HepG2 (cell line): ENCODE data around the gene XRCC5. TPM values are rescaled to one million over a fixed set of nuclear protein-coding genes. Genes with fewer than 3 reads are reported as not detected.

Experiments
- ATAC-seq: fragments of 200-7000 bp; cut with Tn5 transposase; 3 replicates; pipeline ENCODE4 v1.9.1; 2020; ENCODE audit warnings: mild to moderate bottlenecking, moderate library complexity
- BruUV-seq: library from RNA; stranded (reverse); fragments of 400-500 nt; replicated peaks from 2 replicates; lab custom pipeline; 2021; lab: Mats Ljungman, UMichigan
- CTCF ChIA-PET: fragments of 300-600 bp; formaldehyde crosslinking; extraction: SDS; loops from one replicate; lab custom pipeline; 2021; ENCODE audit warnings: low total read pairs, inconsistent platforms, low intra/inter-chr PET ratio; lab: Yijun Ruan, JAX
- POLR2A ChIA-PET: fragments of 350-600 bp; sonication (Branson Sonifier 250); formaldehyde crosslinking; loops from one replicate; lab custom pipeline; 2020; ENCODE audit warnings: antibody characterized with exemption, inconsistent platforms; lab: Yijun Ruan, JAX
- DNase-seq: peaks from one replicate; pipeline ENCODE4 v3.0.0-alpha.2; 2015; ENCODE audit warnings: low spot score
- FAIRE-seq: peaks from 3 replicates; lab custom pipeline; 2011; peaks lifted over from hg19 to GRCh38; lab: Jason Lieb, UNC
- H2AFZ ChIP-seq: one replicate; pipeline ENCODE4 v1.6.1; 2011; ENCODE audit warnings: low read length, inconsistent platforms
- H3K27ac ChIP-seq: fragments of 300-600 bp; 3 replicates; pipeline ENCODE4 v1.8.0; 2011; ENCODE audit warnings: mixed run types, mild to moderate bottlenecking, mixed read lengths, low read length, inconsistent platforms; ENCODE audit not compliant: insufficient read depth; ENCODE audit errors: extremely low read length
- H3K27me3 ChIP-seq, 2 experiments: fragments of 200-600 bp in 1 of 2; 2 replicates in 1 of 2; 3 replicates in 1 of 2; pipeline versions ENCODE4 v1.6.0 to v1.8.0; 2011; ENCODE audit warnings: low read length in 2 of 2, mild to moderate bottlenecking in 2 of 2, moderate library complexity in 2 of 2, inconsistent platforms in 1 of 2; ENCODE audit not compliant: insufficient read depth in 2 of 2, control insufficient read depth in 1 of 2
- H3K36me3 ChIP-seq, 2 experiments: fragments of 200-600 bp in 1 of 2; replicated peaks in 1 of 2; 2 replicates in 1 of 2; 3 replicates in 1 of 2; pipeline versions ENCODE4 v1.5.1 to v1.8.0; 2011; ENCODE audit warnings: low read length in 2 of 2, inconsistent platforms in 1 of 2; ENCODE audit not compliant: insufficient read depth in 2 of 2, control insufficient read depth in 1 of 2
- H3K4me1 ChIP-seq: 2 replicates; pipeline ENCODE4 v1.5.1; 2012; ENCODE audit warnings: low read length, inconsistent platforms; ENCODE audit not compliant: insufficient read depth
- H3K4me2 ChIP-seq: 2 replicates; pipeline ENCODE4 v1.6.0; 2011; ENCODE audit warnings: low read depth, low read length, inconsistent platforms
- H3K4me3 ChIP-seq, 3 experiments: fragments of 200-600 bp in 1 of 3; sonication (generic), shearing (Covaris generic) in 1 of 3; replicated peaks in 1 of 3; 2 replicates each; pipeline ENCODE4 v1.5.1; 2011 to 2016; ENCODE audit warnings: low read length in 3 of 3, inconsistent platforms in 2 of 3, low read depth in 2 of 3, mild to moderate bottlenecking in 2 of 3, control low read depth in 1 of 3, mixed read lengths in 1 of 3; ENCODE audit not compliant: insufficient read depth in 1 of 3
- H3K79me2 ChIP-seq: one replicate; pipeline ENCODE4 v1.6.1; 2011; ENCODE audit warnings: low read length, inconsistent platforms; ENCODE audit not compliant: insufficient read depth
- H3K9ac ChIP-seq: 2 replicates; pipeline ENCODE4 v1.6.0; 2011; ENCODE audit warnings: mild to moderate bottlenecking, low read depth, low read length, inconsistent platforms; ENCODE audit not compliant: insufficient read depth
- H3K9me3 ChIP-seq: 2 replicates; pipeline ENCODE4 v1.5.1; 2012; ENCODE audit warnings: mild to moderate bottlenecking, low read length
- H4K20me1 ChIP-seq: 2 replicates; pipeline ENCODE4 v1.6.0; 2011; ENCODE audit warnings: inconsistent platforms, mild to moderate bottlenecking, low read length, moderate library complexity; ENCODE audit not compliant: insufficient read depth
- GPBP1L1 ChIP-seq: sonication (generic); formaldehyde crosslinking; IDR thresholded peaks from 2 replicates; pipeline ENCODE4 v1.5.0; 2020; ENCODE audit warnings: mild to moderate bottlenecking, missing genetic modification reagents
- NR2F1 ChIP-seq, 2 experiments: fragments of 450-650 bp in 1 of 2; formaldehyde crosslinking in 1 of 2; IDR thresholded peaks; 2 replicates each; pipeline versions ENCODE4 v1.5.0 to v1.6.1; 2016 to 2020; ENCODE audit warnings: mild to moderate bottlenecking in 1 of 2, missing compliant biosample characterization in 1 of 2, missing genetic modification reagents in 1 of 2, moderate library complexity in 1 of 2
- POLR2A ChIP-seq, 2 experiments: IDR thresholded peaks; 2 replicates each; pipeline ENCODE4 v1.6.1; 2011; ENCODE audit warnings: low read depth in 2 of 2, low read length in 2 of 2, mild to moderate bottlenecking in 1 of 2, moderate library complexity in 1 of 2; ENCODE audit not compliant: insufficient read depth in 1 of 2
- USF2 ChIP-seq, 2 experiments: sonication (generic) in 1 of 2; formaldehyde crosslinking in 1 of 2; IDR thresholded peaks; 2 replicates each; pipeline versions ENCODE4 v1.5.1 to v1.6.1; 2011 to 2020; ENCODE audit warnings: borderline replicate concordance in 1 of 2, low read depth in 1 of 2, low read length in 1 of 2, mild to moderate bottlenecking in 1 of 2, missing genetic modification reagents in 1 of 2, moderate library complexity in 1 of 2
- ZBTB4 ChIP-seq: sonication (generic); formaldehyde crosslinking; IDR thresholded peaks from 2 replicates; pipeline ENCODE4 v1.4.0; 2020; ENCODE audit warnings: missing genetic modification reagents, mild to moderate bottlenecking, borderline replicate concordance
- ZNF607 ChIP-seq: sonication (generic); formaldehyde crosslinking; IDR thresholded peaks from 2 replicates; pipeline ENCODE4 v1.5.1; 2020; ENCODE audit warnings: missing genetic modification reagents, mild to moderate bottlenecking, borderline replicate concordance
- ZNF703 ChIP-seq: sonication (generic); formaldehyde crosslinking; IDR thresholded peaks from 2 replicates; pipeline ENCODE4 v1.5.1; 2020; ENCODE audit warnings: missing genetic modification reagents, mild to moderate bottlenecking, moderate library complexity, borderline replicate concordance
- ZNF792 ChIP-seq: IDR thresholded peaks from 2 replicates; pipeline ENCODE4 v1.6.1; 2016
- WGBS: methylation state at CpG from one replicate; pipeline ENCODE4 v1.1.6; 2017; ENCODE audit warnings: low lambda C conversion rate; 5-methylcytosine and 5-hydroxymethylcytosine counted together
- in situ Hi-C: cut with HindIII; loops from 2 replicates; pipeline ENCODE4 v1.10.0; 2017; ENCODE audit warnings: low pct_unique_long_range_greater_than_20kb; ENCODE audit not compliant: extremely low pct_ligation_motif_present
- intact Hi-C: fragments of 100-400 bp; cut with micrococcal nuclease; formaldehyde crosslinking; loops from one replicate; pipeline ENCODE4 v1.10.0; 2022; ENCODE audit not compliant: unreplicated experiment
- polyA plus RNA-seq, 8 experiments: library from polyadenylated mRNA; depleted of rRNA in 3 of 8; stranded (reverse) in 7 of 8; unstranded in 1 of 8; fragments of >200 nt; fragmentation: Illumina TruSeq in 4 of 8; extraction: Trizol in 4 of 8; gene quantifications; 2 replicates each; pipeline versions ENCODE4 v1.2.1 to v1.2.3, GENCODE V29; 2011 to 2016; ENCODE audit warnings: low read depth in 4 of 8, missing spikeins in 1 of 8, mixed read lengths in 1 of 8; ENCODE audit not compliant: insufficient read depth in 1 of 8
- total RNA-seq, 5 experiments: library from RNA; depleted of rRNA; stranded (reverse); fragments of >200 nt; fragmentation: Illumina TruSeq; extraction: Trizol; gene quantifications; 2 replicates each; pipeline ENCODE4 v1.2.3, GENCODE V29; 2016; ENCODE audit warnings: low read depth in 1 of 5

XRCC5 gene
- total and polyA plus RNA-seq, 2 of the 13 experiments (the other 11 are each of a cell fraction or from before 2014, with no cell fraction given), result 264 to 454 TPM

- Histone ChIP-seq H3K4me3 (peak overlapping the region; percentile 37 to 98 (median 66)), H2AFZ (peak overlapping the region; percentile 99), H3K4me1 (peaks cover 63% of the 10 kb centered on the region), H3K36me3 (peaks cover 4 to 26% of the 10 kb centered on the region in 2 experiments), H3K79me2 (peaks cover 37% of the 10 kb centered on the region), H3K27me3 (no peaks in the 10 kb centered on the region; a peak in 1 of 5 replicates), H3K27ac (peak overlapping the region; percentile 69), H3K9ac (peak overlapping the region; percentile 93), H3K4me2 (peak overlapping the region; percentile 93), H4K20me1 (no peaks in the 10 kb centered on the region), H3K9me3 (no peaks in the 10 kb centered on the region)
- peak; percentile 34 for ATAC-seq
- in situ Hi-C loops, result no loop called here
- no peak for FAIRE-seq
- CTCF ChIA-PET, result no interaction called here
- POLR2A ChIA-PET, result interaction anchor here (0.6 to 6.9 kb wide), 15 partner anchors 9 to 93 kb away, joined by 3 to 131 read pairs (median 6); partner anchors contain the start of genes PECR and TMEM169
- intact Hi-C loops, result no loop called here
- 8% methylated on average over 6 of the region's 6 CpGs for WGBS
- TSS peak; percentile 100 for BruUV-seq
- peak; percentile 32 for DNase-seq
- no peak; the same call in 1 of the 2 replicates for TF ChIP-seq ZNF792 (CRISPR knock-in tag)
- peak in 1 of 2 experiments; percentile 29; a peak in 1 of 4 replicates for TF ChIP-seq POLR2A (IDR thresholded peaks at IDR 0.05; ENCODE audit: insufficient read depth in 1 of 2, low read depth in 2 of 2, low read length in 2 of 2)
- 0 out of 4 replicates have a peak, but pooled peaks of 1 of the 2 experiments have one; percentile 16 for TF ChIP-seq NR2F1 (CRISPR knock-in tag; IDR thresholded peaks at IDR 0.05)
- TF ChIP-seq ZBTB4, result no peak
- no peak for TF ChIP-seq USF2 (IDR thresholded peaks at IDR 0.05; ENCODE audit: low read depth, low read length)
- 0 out of 2 replicates have a peak, but pooled peaks have one; percentile 13 for TF ChIP-seq USF2 (CRISPR knock-in tag; IDR thresholded peaks at IDR 0.05; ENCODE audit: borderline replicate concordance)
- no peak for TF ChIP-seq ZNF703 (CRISPR knock-in tag)
- no peak for TF ChIP-seq GPBP1L1 (CRISPR knock-in tag)
- no peak for TF ChIP-seq ZNF607 (CRISPR knock-in tag)
Measured at GRCh38 chr2:216108310-216108966, 710 bp upstream of the XRCC5 start.
